Tibial nerve (tissue), 4 donors: ENCODE results near the gene RIMS4.

Experiments
- CTCF ChIP-seq, 5 experiments: fragments of 200-600 bp in 3 of 5; fragments of 450-650 bp in 2 of 5; sonication (generic) in 3 of 5; IDR thresholded peaks; one replicate each; pipeline ENCODE4 v1.5.1; 2016 to 2019; ENCODE audit warnings: antibody characterized with exemption in 5 of 5, mild to moderate bottlenecking in 3 of 5, moderate library complexity in 2 of 5
- EP300 ChIP-seq, 2 donors: sonication (generic); formaldehyde crosslinking; IDR thresholded peaks; one replicate each; pipeline ENCODE4 v1.6.1; 2017; ENCODE audit warnings: antibody characterized with exemption in 2 of 2, mild to moderate bottlenecking in 1 of 2
- POLR2A ChIP-seq, 2 donors: fragments of 450-650 bp; IDR thresholded peaks; one replicate each; pipeline ENCODE4 v1.6.1; 2017; ENCODE audit warnings: antibody characterized with exemption in 2 of 2, mild to moderate bottlenecking in 2 of 2, moderate library complexity in 2 of 2

DNA sequence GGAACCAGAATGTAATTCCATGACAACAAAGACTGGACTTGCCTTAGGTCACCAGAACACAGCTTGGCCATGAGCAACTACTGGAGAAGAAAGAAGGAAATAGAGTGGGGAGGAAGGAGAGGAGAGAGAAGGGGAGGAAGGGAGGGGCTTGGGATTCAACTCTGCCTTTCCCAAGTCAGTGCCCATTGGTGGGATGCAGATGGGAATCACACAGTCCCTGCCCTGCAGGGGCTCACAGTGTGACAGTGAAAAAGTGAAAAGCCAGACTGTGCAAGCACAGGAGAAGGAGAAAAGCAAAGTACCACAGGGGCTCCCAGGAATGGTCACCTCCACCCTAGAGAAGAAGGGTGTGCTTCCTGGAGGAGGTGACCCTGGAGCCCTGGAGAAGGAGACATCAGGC, 14.0 kb downstream of the RIMS4 start:
- TF ChIP-seq POLR2A (IDR thresholded peaks at IDR 0.05) = no peak
- no peak for TF ChIP-seq CTCF (IDR thresholded peaks at IDR 0.05)
- TF ChIP-seq EP300 (IDR thresholded peaks at IDR 0.05) = no peak
